Measurements from ENCODE around the gene SERAC1.
"Not testable (repeated sequence)": the region's sequence is repeated elsewhere in the genome, so short reads cannot be mapped to it uniquely, and the experiment has no call there.

The SERAC1 gene

GRCh38 chr6:158152659-158153058, 15.4 kb downstream of the SERAC1 start:
- Histone ChIP-seq H3K36me3 (ENCODE audit: insufficient read depth, low read depth, low read length) (peaks cover 6% of the 10 kb centered on the region; the same call in 1 of the 2 replicates), H3K27ac (ENCODE audit: low read length) (no peak overlapping the region), H3K4me1 (ENCODE audit: insufficient read depth, low read length) (no peaks in the 10 kb centered on the region), H3K4me3 (ENCODE audit: low read length) (no peak overlapping the region), H3K9me3 (ENCODE audit: insufficient read depth, low read depth, low read length) (no peaks in the 10 kb centered on the region), H3K9ac (ENCODE audit: low read depth, low read length) (no peak overlapping the region), H3K27me3 (ENCODE audit: insufficient read depth, low read length) (no peaks in the 10 kb centered on the region)

- not testable (repeated sequence) for H3K9me3 ChIP-seq (ENCODE audit: insufficient read depth, low read depth, low read length); H3K27me3 ChIP-seq (ENCODE audit: insufficient read depth, low read length); H3K4me3 ChIP-seq (ENCODE audit: low read length); H3K9ac ChIP-seq (ENCODE audit: low read depth, low read length); H3K36me3 ChIP-seq (ENCODE audit: insufficient read depth, low read depth, low read length); H3K27ac ChIP-seq (ENCODE audit: low read length); H3K4me1 ChIP-seq (ENCODE audit: insufficient read depth, low read length)
Measured at GRCh38 chr6:158152025-158152424, 16.0 kb downstream of the SERAC1 start.

GRCh38 chr6:158150701-158151100, 17.4 kb downstream of the SERAC1 start:
- Histone ChIP-seq H3K27me3 (ENCODE audit: insufficient read depth, low read length) (no peaks in the 10 kb centered on the region), H3K4me3 (ENCODE audit: low read length) (no peak overlapping the region), H3K9ac (ENCODE audit: low read depth, low read length) (no peak overlapping the region), H3K4me1 (ENCODE audit: insufficient read depth, low read length) (no peaks in the 10 kb centered on the region), H3K9me3 (ENCODE audit: insufficient read depth, low read depth, low read length) (no peaks in the 10 kb centered on the region), H3K36me3 (ENCODE audit: insufficient read depth, low read depth, low read length) (peaks cover 17% of the 10 kb centered on the region; the same call in 1 of the 2 replicates), H3K27ac (ENCODE audit: low read length) (no peak overlapping the region)

- Histone ChIP-seq H3K9me3 (ENCODE audit: insufficient read depth, low read depth, low read length) (no peaks in the 10 kb centered on the region), H3K4me3 (ENCODE audit: low read length) (no peak overlapping the region), H3K36me3 (ENCODE audit: insufficient read depth, low read depth, low read length) (peaks cover 12% of the 10 kb centered on the region; the same call in 1 of the 2 replicates), H3K4me1 (ENCODE audit: insufficient read depth, low read length) (no peaks in the 10 kb centered on the region), H3K9ac (ENCODE audit: low read depth, low read length) (no peak overlapping the region), H3K27me3 (ENCODE audit: insufficient read depth, low read length) (no peaks in the 10 kb centered on the region), H3K27ac (ENCODE audit: low read length) (no peak overlapping the region)
Measured at GRCh38 chr6:158149641-158150040, 18.4 kb downstream of the SERAC1 start.

- Histone ChIP-seq H3K36me3 (ENCODE audit: insufficient read depth, low read depth, low read length) (peaks cover 27% of the 10 kb centered on the region), H3K9ac (ENCODE audit: low read depth, low read length) (no peak overlapping the region), H3K27ac (ENCODE audit: low read length) (no peak overlapping the region), H3K4me3 (ENCODE audit: low read length) (no peak overlapping the region), H3K9me3 (ENCODE audit: insufficient read depth, low read depth, low read length) (no peaks in the 10 kb centered on the region), H3K27me3 (ENCODE audit: insufficient read depth, low read length) (no peaks in the 10 kb centered on the region), H3K4me1 (ENCODE audit: insufficient read depth, low read length) (no peaks in the 10 kb centered on the region)
Measured at GRCh38 chr6:158143700-158144099, 24.4 kb downstream of the SERAC1 start.

GRCh38 chr6:158142789-158143188, 25.3 kb downstream of the SERAC1 start:
- no peaks in the 10 kb centered on the region for H3K4me1 ChIP-seq (ENCODE audit: insufficient read depth, low read length)
- H3K27me3 ChIP-seq (ENCODE audit: insufficient read depth, low read length): no peaks in the 10 kb centered on the region
- no peak overlapping the region for H3K27ac ChIP-seq (ENCODE audit: low read length)
- H3K36me3 ChIP-seq (ENCODE audit: insufficient read depth, low read depth, low read length): peaks cover 27% of the 10 kb centered on the region
- H3K4me3 ChIP-seq (ENCODE audit: low read length): no peak overlapping the region
- H3K9me3 ChIP-seq (ENCODE audit: insufficient read depth, low read depth, low read length): no peaks in the 10 kb centered on the region
- no peak overlapping the region for H3K9ac ChIP-seq (ENCODE audit: low read depth, low read length)

- no peaks in the 10 kb centered on the region for H3K27me3 ChIP-seq (ENCODE audit: insufficient read depth, low read length)
- H3K36me3 ChIP-seq (ENCODE audit: insufficient read depth, low read depth, low read length): no peaks in the 10 kb centered on the region
- H3K9ac ChIP-seq (ENCODE audit: low read depth, low read length): no peak overlapping the region
- H3K27ac ChIP-seq (ENCODE audit: low read length): no peak overlapping the region
- H3K4me1 ChIP-seq (ENCODE audit: insufficient read depth, low read length): no peaks in the 10 kb centered on the region
- no peak overlapping the region for H3K4me3 ChIP-seq (ENCODE audit: low read length)
- H3K9me3 ChIP-seq (ENCODE audit: insufficient read depth, low read depth, low read length): no peaks in the 10 kb centered on the region
Measured at GRCh38 chr6:158131926-158132325, 36.1 kb downstream of the SERAC1 start.

- H3K4me1 ChIP-seq (ENCODE audit: insufficient read depth, low read length): no peaks in the 10 kb centered on the region
- no peaks in the 10 kb centered on the region for H3K27me3 ChIP-seq (ENCODE audit: insufficient read depth, low read length)
- no peak overlapping the region for H3K9ac ChIP-seq (ENCODE audit: low read depth, low read length)
- 0 out of 2 replicates have a peak, but pooled peaks cover 4% of the 10 kb centered on the region for H3K36me3 ChIP-seq (ENCODE audit: insufficient read depth, low read depth, low read length)
- no peaks in the 10 kb centered on the region for H3K9me3 ChIP-seq (ENCODE audit: insufficient read depth, low read depth, low read length)
- no peak overlapping the region for H3K27ac ChIP-seq (ENCODE audit: low read length)
- no peak overlapping the region for H3K4me3 ChIP-seq (ENCODE audit: low read length)
Measured at GRCh38 chr6:158125271-158125670, 42.8 kb downstream of the SERAC1 start.

GRCh38 chr6:158124288-158124687, 43.8 kb downstream of the SERAC1 start:
- Histone ChIP-seq H3K36me3 (ENCODE audit: insufficient read depth, low read depth, low read length) (0 out of 2 replicates have a peak, but pooled peaks cover 4% of the 10 kb centered on the region), H3K4me1 (ENCODE audit: insufficient read depth, low read length) (no peaks in the 10 kb centered on the region), H3K27me3 (ENCODE audit: insufficient read depth, low read length) (no peaks in the 10 kb centered on the region), H3K4me3 (ENCODE audit: low read length) (no peak overlapping the region), H3K9ac (ENCODE audit: low read depth, low read length) (no peak overlapping the region), H3K27ac (ENCODE audit: low read length) (no peak overlapping the region), H3K9me3 (ENCODE audit: insufficient read depth, low read depth, low read length) (no peaks in the 10 kb centered on the region)

GRCh38 chr6:158122048-158122447, 46.0 kb downstream of the SERAC1 start:
- Histone ChIP-seq H3K4me1 (ENCODE audit: insufficient read depth, low read length) (no peaks in the 10 kb centered on the region), H3K9ac (ENCODE audit: low read depth, low read length) (no peak overlapping the region), H3K4me3 (ENCODE audit: low read length) (no peak overlapping the region), H3K27ac (ENCODE audit: low read length) (no peak overlapping the region), H3K9me3 (ENCODE audit: insufficient read depth, low read depth, low read length) (no peaks in the 10 kb centered on the region), H3K36me3 (ENCODE audit: insufficient read depth, low read depth, low read length) (peaks cover 4% of the 10 kb centered on the region; the same call in 1 of the 2 replicates), H3K27me3 (ENCODE audit: insufficient read depth, low read length) (no peaks in the 10 kb centered on the region)

- H3K27me3 ChIP-seq (ENCODE audit: insufficient read depth, low read length): no peaks in the 10 kb centered on the region
- H3K9me3 ChIP-seq (ENCODE audit: insufficient read depth, low read depth, low read length): no peaks in the 10 kb centered on the region
- H3K27ac ChIP-seq (ENCODE audit: low read length): no peak overlapping the region
- H3K4me3 ChIP-seq (ENCODE audit: low read length): no peak overlapping the region
- no peak overlapping the region for H3K9ac ChIP-seq (ENCODE audit: low read depth, low read length)
- H3K36me3 ChIP-seq (ENCODE audit: insufficient read depth, low read depth, low read length): peaks cover 9% of the 10 kb centered on the region; the same call in 1 of the 2 replicates
- no peaks in the 10 kb centered on the region for H3K4me1 ChIP-seq (ENCODE audit: insufficient read depth, low read length)
Measured at GRCh38 chr6:158121335-158121734, 46.7 kb downstream of the SERAC1 start.

GRCh38 chr6:158118886-158119285, 49.2 kb downstream of the SERAC1 start:
- Histone ChIP-seq H3K27ac (ENCODE audit: low read length) (no peak overlapping the region), H3K9me3 (ENCODE audit: insufficient read depth, low read depth, low read length) (no peaks in the 10 kb centered on the region), H3K9ac (ENCODE audit: low read depth, low read length) (no peak overlapping the region), H3K4me1 (ENCODE audit: insufficient read depth, low read length) (no peaks in the 10 kb centered on the region), H3K4me3 (ENCODE audit: low read length) (no peak overlapping the region), H3K27me3 (ENCODE audit: insufficient read depth, low read length) (no peaks in the 10 kb centered on the region), H3K36me3 (ENCODE audit: insufficient read depth, low read depth, low read length) (peaks cover 8% of the 10 kb centered on the region; the same call in 1 of the 2 replicates)
